Stimulated activated CD8-positive, alpha-beta memory T cell treated with anti-CD3 and anti-CD28 coated beads, Interleukin-15, amount 100 ng/mL, for 4 hours (primary cell): ENCODE measurements around the gene B3GNT7.
"Not testable (repeated sequence)": the region's sequence is repeated elsewhere in the genome, so short reads cannot be mapped to it uniquely, and the experiment has no call there.

Experiments
- DNase-seq, 2 donors: peaks; one replicate each; pipeline ENCODE4 v3.0.0-alpha.2; 2020; ENCODE audit warnings: low read depth in 2 of 2

Gene B3GNT7

GRCh38 chr2:231425811-231426703, 30.5 kb downstream of the B3GNT7 start:
- DNase-seq = peak; percentile 34 to 62

GRCh38 chr2:231427116-231427515, 31.6 kb downstream of the B3GNT7 start:
- DNase-seq = no peak

GRCh38 chr2:231429152-231429551, 33.6 kb downstream of the B3GNT7 start:
- no peak for DNase-seq

GRCh38 chr2:231429901-231430300, 34.4 kb downstream of the B3GNT7 start:
- DNase-seq = no peak

- not testable (repeated sequence) for DNase-seq
Measured at GRCh38 chr2:231430437-231430836, 34.9 kb downstream of the B3GNT7 start.

GRCh38 chr2:231431606-231432005, 36.1 kb downstream of the B3GNT7 start:
- DNase-seq = no peak

- no peak for DNase-seq
Measured at GRCh38 chr2:231433990-231434389, 38.5 kb downstream of the B3GNT7 start.

- DNase-seq = no peak
Measured at GRCh38 chr2:231436957-231437356, 41.4 kb downstream of the B3GNT7 start.

- no peak for DNase-seq
Measured at GRCh38 chr2:231449503-231450054, 54.1 kb downstream of the B3GNT7 start.

- DNase-seq = no peak
Measured at GRCh38 chr2:231450548-231450989, 55.1 kb downstream of the B3GNT7 start.
